Gastroesophageal sphincter (tissue), 4 donors: ENCODE results near the gene RASIP1. TPM values are rescaled to one million over a fixed set of nuclear protein-coding genes. Genes with fewer than 3 reads are reported as not detected.
A peak's percentile ranks its signal among the peaks of the same experiment; 100 is the strongest.

Source experiments
- ATAC-seq: fragments of 150-250 bp; one replicate; pipeline ENCODE4 v1.9.1; 2016; ENCODE audit warnings: mild to moderate bottlenecking, moderate library complexity
- H3K27ac ChIP-seq, 4 donors: fragments of 200-600 bp; sonication (generic) in 3 of 4; 1 replicate in 3 of 4; 2 replicates in 1 of 4; pipeline ENCODE4 v1.5.1; 2016 to 2019
- H3K27me3 ChIP-seq: fragments of 200-600 bp; sonication (generic); one replicate; pipeline ENCODE4 v1.5.1; 2019
- H3K36me3 ChIP-seq, 2 donors: fragments of 200-600 bp; sonication (generic); one replicate each; pipeline ENCODE4 v1.5.1; 2019; ENCODE audit warnings: control low read depth in 1 of 2
- H3K4me1 ChIP-seq, 3 donors: fragments of 200-600 bp; sonication (generic); 1 replicate in 2 of 3; 2 replicates in 1 of 3; pipeline ENCODE4 v1.5.1; 2016 to 2019; ENCODE audit warnings: control low read depth in 2 of 3
- H3K4me3 ChIP-seq, 2 donors: fragments of 200-600 bp; sonication (generic); one replicate each; pipeline ENCODE4 v1.5.1; 2019; ENCODE audit warnings: mild to moderate bottlenecking in 1 of 2, moderate library complexity in 1 of 2
- H3K9me3 ChIP-seq, 3 donors: fragments of 200-600 bp; sonication (generic); one replicate each; pipeline ENCODE4 v1.5.1; 2017 to 2019; ENCODE audit warnings: control low read depth in 2 of 3
- EP300 ChIP-seq: sonication (generic); formaldehyde crosslinking; IDR thresholded peaks from one replicate; pipeline ENCODE4 v1.6.1; 2017; ENCODE audit warnings: antibody characterized with exemption, mild to moderate bottlenecking
- POLR2A ChIP-seq, 2 donors: fragments of 450-650 bp; IDR thresholded peaks; one replicate each; pipeline ENCODE4 v1.6.1; 2017; ENCODE audit warnings: antibody characterized with exemption in 2 of 2, mild to moderate bottlenecking in 2 of 2, moderate library complexity in 1 of 2
- POLR2AphosphoS5 ChIP-seq: sonication (generic); formaldehyde crosslinking; IDR thresholded peaks from one replicate; pipeline ENCODE4 v1.6.1; 2017; ENCODE audit warnings: antibody characterized with exemption
- WGBS, 2 donors: methylation state at CpG; one replicate each; pipeline ENCODE4 v1.1.5; 2018; ENCODE audit warnings: low coverage in 1 of 2; 5-methylcytosine and 5-hydroxymethylcytosine counted together
- total RNA-seq, 4 donors: library from RNA; depleted of rRNA; stranded (reverse); fragments of >200 nt; gene quantifications; one replicate each; pipeline ENCODE4 v1.1.0, GENCODE V29; 2016
- TF ChIP-seq, protein P1 (sequence below), 4 experiments: fragments of 200-600 bp in 2 of 4; fragments of 450-650 bp in 2 of 4; sonication (generic) in 1 of 4; IDR thresholded peaks; one replicate each; pipeline ENCODE4 v1.5.1; 2017 to 2019; ENCODE audit warnings: antibody characterized with exemption in 4 of 4, mild to moderate bottlenecking in 2 of 4, moderate library complexity in 2 of 4

The RASIP1 gene
- total RNA-seq, 4 donors from 2014 or later = 9.8 to 16.4 (median 10.3) TPM

DNA sequence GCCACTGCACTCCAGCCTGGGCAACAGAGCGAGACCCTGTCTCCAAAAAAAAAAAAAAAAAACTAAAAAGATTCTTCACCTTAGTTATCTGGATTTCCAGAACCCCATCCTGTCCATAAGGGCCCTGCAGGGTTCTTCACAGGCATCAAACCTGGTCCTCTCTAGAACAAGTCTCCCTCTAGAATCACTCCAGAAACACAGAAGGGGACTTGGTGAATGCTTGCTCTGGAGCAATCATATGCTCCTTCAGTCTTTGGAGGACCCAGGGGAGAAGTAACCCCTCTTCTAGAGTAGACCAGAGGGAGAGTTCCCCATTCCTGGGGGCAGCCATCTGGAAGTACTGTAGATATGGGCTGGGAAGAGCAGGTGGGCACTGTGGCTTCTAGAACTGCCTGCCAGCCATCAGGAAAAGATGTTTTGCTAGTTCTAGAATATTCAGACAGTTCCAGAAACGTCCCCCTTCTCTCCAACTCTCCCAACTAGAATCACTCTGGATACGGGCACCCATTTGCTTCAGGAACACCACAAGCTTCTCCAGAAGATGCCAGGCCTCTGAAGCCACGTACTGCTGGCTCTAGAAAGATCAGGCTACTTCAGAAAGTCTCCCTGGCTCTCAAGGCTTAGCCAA, 9.3 kb upstream of the RASIP1 start:
- 67 to 71% methylated on average over 2 to 3 of the region's 4 CpGs for WGBS, 2 donors
- no peak for ATAC-seq
- H3K27ac ChIP-seq = no peak overlapping the region

DNA sequence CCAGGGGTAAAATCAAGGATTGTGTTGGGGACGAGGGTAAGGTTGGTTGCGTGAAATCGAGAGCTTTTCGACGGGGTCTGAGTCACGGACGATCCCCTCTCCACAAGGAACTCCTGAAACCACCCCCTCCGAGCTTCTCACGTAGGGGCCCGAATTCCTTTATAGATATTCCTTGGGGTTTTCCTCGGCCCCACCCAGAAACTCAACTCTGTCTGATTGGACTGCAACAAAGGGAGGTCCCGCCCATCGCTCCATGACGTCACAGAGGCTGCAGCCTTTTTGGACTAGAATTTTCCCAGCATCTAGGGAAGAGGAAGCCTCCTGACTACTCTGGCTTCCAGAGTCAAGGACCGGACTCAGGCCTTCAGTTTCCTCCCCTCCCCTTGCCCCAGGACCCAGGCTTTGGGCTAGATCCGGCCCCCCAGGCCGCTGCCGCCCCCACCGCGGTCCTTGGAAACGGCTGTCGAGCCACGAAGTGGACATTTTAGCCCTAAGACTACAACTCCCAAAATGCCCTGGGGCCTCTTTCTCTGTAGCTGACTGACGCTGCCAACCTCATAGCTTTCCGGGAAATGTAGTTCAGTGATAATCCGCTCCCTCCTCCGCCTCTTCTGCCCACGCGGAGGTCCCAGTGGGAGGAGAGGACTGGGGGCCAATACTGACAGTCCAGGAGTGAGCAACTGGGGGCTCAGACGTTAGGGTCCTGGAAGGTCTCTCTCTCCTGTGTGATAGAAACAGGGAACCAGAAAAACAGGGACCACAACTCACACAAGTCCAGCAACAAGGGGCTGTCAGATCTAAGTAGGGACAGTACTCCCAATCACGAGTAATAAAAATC, 6.5 kb upstream of the RASIP1 start, which contains the start of gene IZUMO1:
Gene IZUMO1, minus strand, starts transcription at position 172 of the 838 bp plus-strand sequence. CDS start 1,050 bp downstream, outside the sequence.
- H3K27me3 ChIP-seq = peaks cover 68% of the 10 kb centered on the region
- ATAC-seq = peak; percentile 76
- H3K9me3 ChIP-seq = no peaks in the 10 kb centered on the region
- 0 to 14% methylated on average over 3 to 10 of the region's 31 CpGs for WGBS, 2 donors
- TF ChIP-seq POLR2A (IDR thresholded peaks at IDR 0.05) (no peak), POLR2AphosphoS5 (no peak), EP300 (no peak)
- TF ChIP-seq, protein P1, sequence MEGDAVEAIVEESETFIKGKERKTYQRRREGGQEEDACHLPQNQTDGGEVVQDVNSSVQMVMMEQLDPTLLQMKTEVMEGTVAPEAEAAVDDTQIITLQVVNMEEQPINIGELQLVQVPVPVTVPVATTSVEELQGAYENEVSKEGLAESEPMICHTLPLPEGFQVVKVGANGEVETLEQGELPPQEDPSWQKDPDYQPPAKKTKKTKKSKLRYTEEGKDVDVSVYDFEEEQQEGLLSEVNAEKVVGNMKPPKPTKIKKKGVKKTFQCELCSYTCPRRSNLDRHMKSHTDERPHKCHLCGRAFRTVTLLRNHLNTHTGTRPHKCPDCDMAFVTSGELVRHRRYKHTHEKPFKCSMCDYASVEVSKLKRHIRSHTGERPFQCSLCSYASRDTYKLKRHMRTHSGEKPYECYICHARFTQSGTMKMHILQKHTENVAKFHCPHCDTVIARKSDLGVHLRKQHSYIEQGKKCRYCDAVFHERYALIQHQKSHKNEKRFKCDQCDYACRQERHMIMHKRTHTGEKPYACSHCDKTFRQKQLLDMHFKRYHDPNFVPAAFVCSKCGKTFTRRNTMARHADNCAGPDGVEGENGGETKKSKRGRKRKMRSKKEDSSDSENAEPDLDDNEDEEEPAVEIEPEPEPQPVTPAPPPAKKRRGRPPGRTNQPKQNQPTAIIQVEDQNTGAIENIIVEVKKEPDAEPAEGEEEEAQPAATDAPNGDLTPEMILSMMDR (IDR thresholded peaks at IDR 0.05) = no peak
- H3K4me1 ChIP-seq = peaks cover 0 to 16% (median 0%) of the 10 kb centered on the region in 3 donors
- H3K27ac ChIP-seq = peak within 1 kb of the TSS in 3 of 4 donors; percentile 56 to 71 (median 67)
- peak within 1 kb of the TSS in 1 of 2 donors; percentile 39 for H3K4me3 ChIP-seq
- no peaks in the 10 kb centered on the region for H3K36me3 ChIP-seq

More for the DNA sequence above, 9.3 kb upstream of the RASIP1 start:
- Histone ChIP-seq H3K27me3 (peaks cover 87% of the 10 kb centered on the region), H3K4me3 (no peak overlapping the region), H3K36me3 (no peaks in the 10 kb centered on the region), H3K9me3 (no peaks in the 10 kb centered on the region), H3K4me1 (peaks cover 0 to 33% (median 10%) of the 10 kb centered on the region in 3 donors)
- TF ChIP-seq POLR2AphosphoS5 = no peak
- no peak for TF ChIP-seq POLR2A (IDR thresholded peaks at IDR 0.05)
- TF ChIP-seq EP300 = no peak
- TF ChIP-seq, protein P1 (IDR thresholded peaks at IDR 0.05) = no peak

DNA sequence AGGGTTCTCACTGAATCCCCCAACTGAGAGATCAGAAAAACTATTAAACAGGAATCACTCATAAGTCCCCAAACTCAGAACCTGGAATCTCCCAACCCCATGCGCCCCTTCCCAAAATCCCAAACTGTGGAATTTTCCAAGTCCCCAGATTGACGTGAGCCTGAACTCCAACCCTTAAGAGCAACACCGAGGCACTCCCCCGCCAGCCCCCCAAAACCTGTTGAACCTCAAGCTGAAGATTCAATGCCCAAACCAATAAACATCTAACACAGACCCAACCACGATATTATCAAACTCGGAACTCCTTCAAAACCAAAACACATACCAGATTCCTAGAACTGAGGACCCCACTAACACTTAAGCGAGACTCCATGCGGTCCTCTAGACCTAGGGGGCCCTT, 5.7 kb upstream of the RASIP1 start:
- Histone ChIP-seq H3K36me3 (no peaks in the 10 kb centered on the region), H3K27ac (peak overlapping the region in 2 of 4 donors; percentile 67 to 71), H3K4me3 (no peak overlapping the region), H3K9me3 (no peaks in the 10 kb centered on the region), H3K27me3 (peaks cover 59% of the 10 kb centered on the region), H3K4me1 (peaks cover 0 to 16% (median 0%) of the 10 kb centered on the region in 3 donors)
- 69 to 79% methylated on average over 5 to 6 of the region's 8 CpGs for WGBS, 2 donors
- no peak for TF ChIP-seq EP300
- TF ChIP-seq POLR2A (IDR thresholded peaks at IDR 0.05) = no peak
- TF ChIP-seq POLR2AphosphoS5 = no peak
- TF ChIP-seq, protein P1 (IDR thresholded peaks at IDR 0.05) = no peak
- no peak for ATAC-seq

DNA sequence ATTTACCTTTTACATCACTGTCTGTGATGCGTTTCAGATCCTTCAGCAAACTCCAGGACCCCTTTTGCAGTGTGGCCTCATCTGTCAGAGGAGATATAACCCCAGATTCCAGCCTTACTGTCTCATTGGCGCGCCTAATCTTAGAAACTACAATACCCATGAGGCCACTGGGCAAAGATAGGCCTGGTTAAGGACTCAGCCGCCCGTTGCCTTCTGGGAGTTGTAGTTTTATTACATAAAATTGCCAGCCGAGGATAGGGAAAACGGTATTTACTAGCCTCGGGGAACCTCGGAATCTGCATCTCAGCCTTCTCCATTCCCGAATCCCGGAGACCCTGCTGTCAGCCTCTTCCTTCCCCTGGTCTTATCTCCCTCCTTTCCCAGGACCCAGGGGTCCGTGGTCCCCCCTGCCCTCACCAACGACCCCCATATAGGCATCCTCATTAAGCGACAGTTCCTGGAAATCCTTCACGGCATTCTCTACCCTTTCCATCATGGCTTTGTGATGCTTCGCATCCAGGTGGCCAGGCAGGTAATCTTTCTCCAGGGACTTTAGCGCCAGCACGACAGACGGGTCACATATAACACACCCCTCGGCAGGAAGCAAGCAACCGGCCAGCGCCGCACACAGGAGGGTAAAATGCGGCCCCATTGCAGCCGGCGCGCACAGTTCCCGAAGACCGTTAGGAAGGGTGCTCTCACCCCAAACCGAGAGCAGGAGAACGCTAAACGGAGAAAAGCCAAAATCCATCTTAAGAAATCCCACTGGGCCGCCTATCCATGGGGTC, 5.0 kb upstream of the RASIP1 start:
- 3 to 9% methylated on average over 12 to 15 of the region's 33 CpGs for WGBS, 2 donors
- Histone ChIP-seq H3K27me3 (peaks cover 52% of the 10 kb centered on the region), H3K4me1 (peaks cover 0 to 21% (median 0%) of the 10 kb centered on the region in 3 donors), H3K27ac (no peak overlapping the region), H3K4me3 (no peak overlapping the region), H3K9me3 (no peaks in the 10 kb centered on the region), H3K36me3 (no peaks in the 10 kb centered on the region)
- TF ChIP-seq, protein P1 (IDR thresholded peaks at IDR 0.05) = no peak
- TF ChIP-seq EP300 (no peak), POLR2A (IDR thresholded peaks at IDR 0.05) (no peak), POLR2AphosphoS5 (no peak)
- ATAC-seq = peak; percentile 51
